HepG2 (cell line): ENCODE results near the gene FAM234A. TPM values are rescaled to one million over a fixed set of nuclear protein-coding genes. Genes with fewer than 3 reads are reported as not detected.

Experiments
- BATF2 ChIP-seq: sonication (generic); formaldehyde crosslinking; IDR thresholded peaks from 2 replicates; pipeline ENCODE4 v1.8.0; 2022; ENCODE audit warnings: mild to moderate bottlenecking, missing genetic modification reagents, moderate library complexity
- ELF4 ChIP-seq: sonication (generic); formaldehyde crosslinking; IDR thresholded peaks from 2 replicates; pipeline ENCODE4 v1.5.0; 2020; ENCODE audit warnings: missing genetic modification reagents, mild to moderate bottlenecking, moderate library complexity, borderline replicate concordance
- GABPA ChIP-seq, 2 experiments: IDR thresholded peaks; 2 replicates each; pipeline ENCODE4 v1.6.1; 2011 to 2016; ENCODE audit warnings: low read depth in 2 of 2, low read length in 1 of 2, missing biosample characterization in 1 of 2, missing genetic modification characterization in 1 of 2
- GMEB1 ChIP-seq: sonication (generic); formaldehyde crosslinking; IDR thresholded peaks from 2 replicates; pipeline ENCODE4 v1.5.1; 2020; ENCODE audit warnings: missing genetic modification reagents, mild to moderate bottlenecking, borderline replicate concordance
- GMEB2 ChIP-seq: IDR thresholded peaks from 2 replicates; pipeline ENCODE4 v1.6.1; 2016; ENCODE audit warnings: missing biosample characterization, missing genetic modification reagents, low read depth
- HES4 ChIP-seq: sonication (generic); formaldehyde crosslinking; IDR thresholded peaks from 2 replicates; pipeline ENCODE4 v1.9.0; 2021; ENCODE audit warnings: mild to moderate bottlenecking, missing genetic modification reagents, borderline replicate concordance
- HNRNPK ChIP-seq: fragments of 200-400 bp; formaldehyde crosslinking; IDR thresholded peaks from 2 replicates; pipeline ENCODE4 v1.6.1; 2018; ENCODE audit warnings: low read length, low read depth, moderate library complexity, mild to moderate bottlenecking; ENCODE audit not compliant: poor library complexity, severe bottlenecking
- POLR2G ChIP-seq: fragments of 200-400 bp; formaldehyde crosslinking; IDR thresholded peaks from 2 replicates; pipeline ENCODE4 v1.6.1; 2018; ENCODE audit warnings: mild to moderate bottlenecking, low read depth, low read length, moderate library complexity
- SOX13 ChIP-seq, 3 experiments: fragments of 450-650 bp in 1 of 3; sonication (generic) in 1 of 3; formaldehyde crosslinking in 1 of 3; IDR thresholded peaks in 2 of 3; conservative IDR thresholded peaks in 1 of 3; 2 replicates each; pipeline versions ENCODE4 v1.5.0 to v1.6.1; 2016 to 2020; ENCODE audit warnings: antibody characterized with exemption in 1 of 3, mild to moderate bottlenecking in 1 of 3, missing compliant biosample characterization in 1 of 3, missing genetic modification reagents in 1 of 3, moderate library complexity in 1 of 3
- TEAD2 ChIP-seq: sonication (generic); formaldehyde crosslinking; IDR thresholded peaks from 2 replicates; pipeline ENCODE4 v1.9.0; 2021; ENCODE audit warnings: missing genetic modification reagents
- TOPORS ChIP-seq: sonication (generic); formaldehyde crosslinking; IDR thresholded peaks from 2 replicates; pipeline ENCODE4 v1.8.0; 2023; ENCODE audit warnings: mild to moderate bottlenecking, missing genetic modification reagents
- ZBTB7B ChIP-seq: sonication (generic); formaldehyde crosslinking; IDR thresholded peaks from 2 replicates; pipeline ENCODE4 v1.4.0; 2020; ENCODE audit warnings: missing genetic modification reagents
- ZNF20 ChIP-seq: sonication (generic); formaldehyde crosslinking; IDR thresholded peaks from 2 replicates; pipeline ENCODE4 v1.4.0; 2020; ENCODE audit warnings: mild to moderate bottlenecking, moderate library complexity, missing genetic modification reagents
- ZNF3 ChIP-seq: IDR thresholded peaks from 2 replicates; pipeline ENCODE4 v1.7.0; 2017; ENCODE audit warnings: inconsistent platforms
- ZNF512B ChIP-seq: sonication (generic); formaldehyde crosslinking; IDR thresholded peaks from 2 replicates; pipeline ENCODE4 v1.5.1; 2020; ENCODE audit warnings: missing genetic modification reagents, mild to moderate bottlenecking, borderline replicate concordance
- ZNF644 ChIP-seq: IDR thresholded peaks from 2 replicates; pipeline ENCODE4 v1.6.1; 2016; ENCODE audit warnings: low read depth
- ZNF652 ChIP-seq: IDR thresholded peaks from 2 replicates; pipeline ENCODE4 v1.6.1; 2016; ENCODE audit warnings: low read depth, borderline replicate concordance
- ZNF839 ChIP-seq: sonication (generic); formaldehyde crosslinking; IDR thresholded peaks from 2 replicates; pipeline ENCODE4 v1.4.0; 2020; ENCODE audit warnings: missing genetic modification reagents, mild to moderate bottlenecking, borderline replicate concordance
- polyA plus RNA-seq, 8 experiments: library from polyadenylated mRNA; depleted of rRNA in 3 of 8; stranded (reverse) in 7 of 8; unstranded in 1 of 8; fragments of >200 nt; fragmentation: Illumina TruSeq in 4 of 8; extraction: Trizol in 4 of 8; gene quantifications; 2 replicates each; pipeline versions ENCODE4 v1.2.1 to v1.2.3, GENCODE V29; 2011 to 2016; ENCODE audit warnings: low read depth in 4 of 8, missing spikeins in 1 of 8, mixed read lengths in 1 of 8; ENCODE audit not compliant: insufficient read depth in 1 of 8
- total RNA-seq, 5 experiments: library from RNA; depleted of rRNA; stranded (reverse); fragments of >200 nt; fragmentation: Illumina TruSeq; extraction: Trizol; gene quantifications; 2 replicates each; pipeline ENCODE4 v1.2.3, GENCODE V29; 2016; ENCODE audit warnings: low read depth in 1 of 5

FAM234A gene
- total and polyA plus RNA-seq, 2 of the 13 experiments (the other 11 are each of a cell fraction or from before 2014, with no cell fraction given) = 29.2 to 34.4 TPM

- TF ChIP-seq GMEB2 (CRISPR knock-in tag) (peak; percentile 65), TOPORS (CRISPR knock-in tag) (peak; percentile 96; the same call in 1 of the 2 replicates), SOX13 (IDR thresholded peaks at IDR 0.05) (no peak), SOX13 (CRISPR knock-in tag; conservative IDR thresholded peaks at IDR 0.05 in 1 of 2, IDR thresholded peaks at IDR 0.05 in 1 of 2) (peak in 1 of 2 experiments; percentile 71; a peak in 2 of 4 replicates), ELF4 (CRISPR knock-in tag) (peak; percentile 62; the same call in 1 of the 2 replicates), GMEB1 (peak; percentile 91), GABPA (IDR thresholded peaks at IDR 0.05; ENCODE audit: low read depth, low read length) (peak; percentile 91), GABPA (CRISPR knock-in tag; IDR thresholded peaks at IDR 0.05; ENCODE audit: low read depth) (peak; percentile 95), ZBTB7B (CRISPR knock-in tag) (peak; percentile 92), ZNF512B (CRISPR knock-in tag) (0 out of 2 replicates have a peak, but pooled peaks have one; percentile 63), HES4 (CRISPR knock-in tag) (peak; percentile 97), POLR2G (peak; percentile 97), ZNF20 (CRISPR knock-in tag) (0 out of 2 replicates have a peak, but pooled peaks have one; percentile 58), ZNF652 (CRISPR knock-in tag) (0 out of 2 replicates have a peak, but pooled peaks have one; percentile 22), ZNF839 (CRISPR knock-in tag) (peak; percentile 91; the same call in 1 of the 2 replicates), ZNF644 (CRISPR knock-in tag) (no peak), BATF2 (CRISPR knock-in tag) (peak; percentile 95), ZNF3 (peak; percentile 48; the same call in 1 of the 2 replicates), HNRNPK (peak; percentile 62), TEAD2 (CRISPR knock-in tag) (no peak)
Observed at GRCh38 chr16:228852-229730, 5.5 kb upstream of the FAM234A start, which contains the start of gene LUC7L (continued).
